HCT116 (cell line): ENCODE measurements around the gene CHRNB1. TPM values are rescaled to one million over a fixed set of nuclear protein-coding genes. Genes with fewer than 3 reads are reported as not detected.

Source experiments
- ATAC-seq: fragments of 200-7000 bp; cut with Tn5 transposase; 2 replicates; pipeline ENCODE4 v1.9.1; 2020; ENCODE audit warnings: mild to moderate bottlenecking, moderate library complexity
- BruUV-seq: library from RNA; stranded (reverse); fragments of 400-500 nt; replicated peaks from 2 replicates; lab custom pipeline; 2021; lab: Mats Ljungman, UMichigan
- CTCF ChIA-PET: fragments of 300-600 bp; sonication (Branson Sonifier 250); formaldehyde crosslinking; loops from one replicate; lab custom pipeline; 2021; ENCODE audit warnings: antibody characterized with exemption; lab: Charles Lee
- POLR2A ChIA-PET: fragments of 300-600, 350-600 bp; sonication (Branson Sonifier 250); formaldehyde crosslinking; loops from one replicate; lab custom pipeline; 2021; ENCODE audit warnings: antibody characterized with exemption; lab: Charles Lee
- RAD21 ChIA-PET, 2 experiments: fragments of 300-600 bp; sonication (Branson Sonifier 250); formaldehyde crosslinking; loops; one replicate each; lab custom pipeline; 2023; ENCODE audit warnings: low total read pairs in 2 of 2; ENCODE audit not compliant: uncharacterized antibody in 2 of 2, unreplicated experiment in 2 of 2, low non-redundant PET in 1 of 2; lab: Charles Lee
- DNase-seq: peaks from one replicate; pipeline ENCODE4 v3.0.0-alpha.2; 2010; ENCODE audit warnings: low read depth, low spot score
- H2AFZ ChIP-seq: fragments of 200-600 bp; shearing (Covaris generic), sonication (generic); 2 replicates; pipeline ENCODE4 v1.6.1; 2017; ENCODE audit warnings: low read depth, mixed run types, mixed read lengths, antibody characterized with exemption, low read length; ENCODE audit not compliant: poor library complexity, severe bottlenecking
- H3K27ac ChIP-seq: 2 replicates; pipeline ENCODE4 v1.5.1; 2012; ENCODE audit warnings: low read depth, low read length
- H3K27me3 ChIP-seq: fragments of 200-600 bp; sonication (generic); 2 replicates; pipeline ENCODE4 v1.6.1; 2016; ENCODE audit warnings: mixed run types, low read length, mixed read lengths; ENCODE audit not compliant: insufficient read depth
- H3K36me3 ChIP-seq, 2 experiments: fragments of 200-500 bp in 1 of 2; fragments of 200-600 bp in 1 of 2; sonication (Bioruptor generic) in 1 of 2; sonication (generic) in 1 of 2; 2 replicates each; pipeline versions ENCODE4 v1.5.1 to v1.6.1; 2014 to 2016; ENCODE audit warnings: low read length in 2 of 2, inconsistent platforms in 1 of 2, mixed read lengths in 1 of 2, mixed run types in 1 of 2; ENCODE audit not compliant: insufficient read depth in 2 of 2, control insufficient read depth in 1 of 2
- H3K4me1 ChIP-seq, 2 experiments: fragments of 200-600 bp in 1 of 2; sonication (generic) in 1 of 2; 2 replicates each; pipeline versions ENCODE4 v1.5.1 to v1.6.1; 2012 to 2017; ENCODE audit warnings: low read length in 2 of 2, inconsistent platforms in 1 of 2, mild to moderate bottlenecking in 1 of 2, mixed read lengths in 1 of 2, mixed run types in 1 of 2, moderate library complexity in 1 of 2; ENCODE audit not compliant: insufficient read depth in 2 of 2, control insufficient read depth in 1 of 2
- H3K4me2 ChIP-seq: fragments of 200-600 bp; sonication (generic); 2 replicates; pipeline ENCODE4 v1.6.1; 2017; ENCODE audit warnings: mixed run types, low read length, mixed read lengths
- H3K4me3 ChIP-seq, 2 experiments: fragments of 200-600 bp in 1 of 2; sonication (generic) in 1 of 2; replicated peaks in 1 of 2; 2 replicates each; pipeline ENCODE4 v1.5.1; 2011 to 2016; ENCODE audit warnings: low read length in 2 of 2, control low read depth in 1 of 2, low read depth in 1 of 2, mild to moderate bottlenecking in 1 of 2, mixed read lengths in 1 of 2, mixed run types in 1 of 2
- H3K79me2 ChIP-seq: fragments of 200-600 bp; sonication (generic); 2 replicates; pipeline ENCODE4 v1.6.1; 2017; ENCODE audit warnings: mild to moderate bottlenecking, mixed run types, low read length, moderate library complexity, mixed read lengths; ENCODE audit not compliant: insufficient read depth
- H3K9ac ChIP-seq: fragments of 200-600 bp; sonication (generic); 2 replicates; pipeline ENCODE4 v1.6.1; 2016; ENCODE audit warnings: low read length, mixed read lengths
- H3K9me2 ChIP-seq: fragments of 200-600 bp; sonication (generic), shearing (Covaris generic); 2 replicates; pipeline ENCODE4 v1.6.1; 2017; ENCODE audit warnings: mixed run types, mild to moderate bottlenecking, moderate library complexity; ENCODE audit not compliant: insufficient read depth
- H3K9me3 ChIP-seq, 2 experiments: fragments of 200-500 bp in 1 of 2; fragments of 200-600 bp in 1 of 2; sonication (Bioruptor generic) in 1 of 2; sonication (generic) in 1 of 2; 2 replicates each; pipeline ENCODE4 v1.6.1; 2014 to 2017; ENCODE audit warnings: low read length in 2 of 2, mixed read lengths in 2 of 2, inconsistent platforms in 1 of 2, low read depth in 1 of 2, mild to moderate bottlenecking in 1 of 2, mixed run types in 1 of 2, moderate library complexity in 1 of 2; ENCODE audit not compliant: control insufficient read depth in 1 of 2, insufficient read depth in 1 of 2
- H4K20me1 ChIP-seq: fragments of 200-600 bp; sonication (generic), shearing (Covaris generic); 2 replicates; pipeline ENCODE4 v1.6.1; 2017; ENCODE audit warnings: mixed run types, mild to moderate bottlenecking, moderate library complexity; ENCODE audit not compliant: insufficient read depth
- ATF3 ChIP-seq: IDR thresholded peaks from 2 replicates; pipeline ENCODE4 v1.6.1; 2012
- CBX3 ChIP-seq: IDR thresholded peaks from 2 replicates; pipeline ENCODE4 v1.6.1; 2012; ENCODE audit warnings: low read depth
- CEBPB ChIP-seq: IDR thresholded peaks from 2 replicates; pipeline ENCODE4 v1.6.1; 2012; ENCODE audit warnings: low read depth
- EGR1 ChIP-seq: IDR thresholded peaks from 2 replicates; pipeline ENCODE4 v1.6.1; 2012; ENCODE audit warnings: low read depth
- ELF1 ChIP-seq: IDR thresholded peaks from 2 replicates; pipeline ENCODE4 v1.6.1; 2012; ENCODE audit warnings: low read depth, borderline replicate concordance
- EZH2phosphoT487 ChIP-seq: fragments of 200-600 bp; IDR thresholded peaks from 2 replicates; pipeline ENCODE4 v1.6.1; 2018; ENCODE audit warnings: antibody characterized with exemption, borderline replicate concordance
- FOSL1 ChIP-seq: IDR thresholded peaks from 2 replicates; pipeline ENCODE4 v1.6.1; 2012; ENCODE audit warnings: low read depth
- JUND ChIP-seq: IDR thresholded peaks from 2 replicates; pipeline ENCODE4 v1.6.1; 2012
- POLR2A ChIP-seq: IDR thresholded peaks from 2 replicates; pipeline ENCODE4 v1.7.0; 2011; ENCODE audit warnings: borderline replicate concordance; ENCODE audit not compliant: insufficient read depth, insufficient read length; ENCODE audit errors: extremely low read depth
- POLR2AphosphoS5 ChIP-seq: IDR thresholded peaks from 2 replicates; pipeline ENCODE4 v1.6.1; 2011; ENCODE audit warnings: mild to moderate bottlenecking, low read depth, low read length, moderate library complexity
- RAD21 ChIP-seq: IDR thresholded peaks from 2 replicates; pipeline ENCODE4 v1.6.1; 2012; ENCODE audit warnings: low read depth, mild to moderate bottlenecking
- SP1 ChIP-seq: IDR thresholded peaks from 2 replicates; pipeline ENCODE4 v1.6.1; 2012; ENCODE audit warnings: low read depth
- TCF7L2 ChIP-seq: IDR thresholded peaks from 2 replicates; pipeline ENCODE4 v1.7.0; 2011; ENCODE audit warnings: borderline replicate concordance, inconsistent platforms; ENCODE audit not compliant: insufficient read depth, insufficient read length; ENCODE audit errors: extremely low read depth
- YY1 ChIP-seq: IDR thresholded peaks from 2 replicates; pipeline ENCODE4 v1.6.1; 2011; ENCODE audit warnings: low read length, low read depth, moderate library complexity, mild to moderate bottlenecking; ENCODE audit not compliant: insufficient replicate concordance; ENCODE audit errors: extremely low read depth
- ZBTB33 ChIP-seq: IDR thresholded peaks from 2 replicates; pipeline ENCODE4 v1.6.1; 2011; ENCODE audit warnings: mild to moderate bottlenecking, low read length, moderate library complexity; ENCODE audit not compliant: insufficient replicate concordance; ENCODE audit errors: extremely low read depth
- ZFX ChIP-seq: fragments of 450-650 bp; IDR thresholded peaks from 2 replicates; pipeline ENCODE4 v1.6.1; 2017
- intact Hi-C: fragments of 100-400 bp; cut with micrococcal nuclease; formaldehyde crosslinking; loops from 2 replicates; pipeline ENCODE4 v1.10.0; 2022
- total RNA-seq: library from RNA; stranded (reverse); gene quantifications from one replicate; pipeline ENCODE4 v1.2.1, GENCODE V29; 2021; ENCODE audit not compliant: unreplicated experiment
- TF ChIP-seq, protein P1 (sequence below): IDR thresholded peaks from 2 replicates; pipeline ENCODE4 v1.6.1; 2012; ENCODE audit warnings: low read depth

The CHRNB1 gene
- total RNA-seq, 1 experiment from 2014 or later, result 10.4 TPM

- ChIA-PET CTCF (no interaction called here), RAD21 (no interaction called here)
Observed at GRCh38 chr17:7499161-7499560, 54.3 kb downstream of the CHRNB1 start.

More at GRCh38 chr17:7499161-7499560, 54.3 kb downstream of the CHRNB1 start:
- Histone ChIP-seq H3K79me2 (peaks cover 81% of the 10 kb centered on the region), H3K36me3 (peaks cover 71 to 83% of the 10 kb centered on the region in 2 experiments), H3K9me2 (no peaks in the 10 kb centered on the region), H3K4me1 (no peaks in the 10 kb centered on the region), H3K4me2 (no peak overlapping the region), H3K9me3 (no peaks in the 10 kb centered on the region), H4K20me1 (peaks cover 3% of the 10 kb centered on the region; the same call in 1 of the 2 replicates), H2AFZ (no peak overlapping the region), H3K27ac (no peak overlapping the region), H3K27me3 (no peaks in the 10 kb centered on the region), H3K4me3 (no peak overlapping the region), H3K9ac (no peak overlapping the region)
- DNase-seq, result no peak
- ATAC-seq, result no peak
- intact Hi-C loops, result no loop called here
- TF ChIP-seq POLR2AphosphoS5 (no peak), EZH2phosphoT487 (no peak), YY1 (no peak), EGR1 (no peak), RAD21 (no peak), SP1 (no peak), ELF1 (no peak), ZBTB33 (no peak), ZFX (no peak), CBX3 (no peak), POLR2A (no peak), FOSL1 (no peak), JUND (no peak), ATF3 (no peak), TCF7L2 (no peak), CEBPB (no peak)
- TF ChIP-seq, protein P1, sequence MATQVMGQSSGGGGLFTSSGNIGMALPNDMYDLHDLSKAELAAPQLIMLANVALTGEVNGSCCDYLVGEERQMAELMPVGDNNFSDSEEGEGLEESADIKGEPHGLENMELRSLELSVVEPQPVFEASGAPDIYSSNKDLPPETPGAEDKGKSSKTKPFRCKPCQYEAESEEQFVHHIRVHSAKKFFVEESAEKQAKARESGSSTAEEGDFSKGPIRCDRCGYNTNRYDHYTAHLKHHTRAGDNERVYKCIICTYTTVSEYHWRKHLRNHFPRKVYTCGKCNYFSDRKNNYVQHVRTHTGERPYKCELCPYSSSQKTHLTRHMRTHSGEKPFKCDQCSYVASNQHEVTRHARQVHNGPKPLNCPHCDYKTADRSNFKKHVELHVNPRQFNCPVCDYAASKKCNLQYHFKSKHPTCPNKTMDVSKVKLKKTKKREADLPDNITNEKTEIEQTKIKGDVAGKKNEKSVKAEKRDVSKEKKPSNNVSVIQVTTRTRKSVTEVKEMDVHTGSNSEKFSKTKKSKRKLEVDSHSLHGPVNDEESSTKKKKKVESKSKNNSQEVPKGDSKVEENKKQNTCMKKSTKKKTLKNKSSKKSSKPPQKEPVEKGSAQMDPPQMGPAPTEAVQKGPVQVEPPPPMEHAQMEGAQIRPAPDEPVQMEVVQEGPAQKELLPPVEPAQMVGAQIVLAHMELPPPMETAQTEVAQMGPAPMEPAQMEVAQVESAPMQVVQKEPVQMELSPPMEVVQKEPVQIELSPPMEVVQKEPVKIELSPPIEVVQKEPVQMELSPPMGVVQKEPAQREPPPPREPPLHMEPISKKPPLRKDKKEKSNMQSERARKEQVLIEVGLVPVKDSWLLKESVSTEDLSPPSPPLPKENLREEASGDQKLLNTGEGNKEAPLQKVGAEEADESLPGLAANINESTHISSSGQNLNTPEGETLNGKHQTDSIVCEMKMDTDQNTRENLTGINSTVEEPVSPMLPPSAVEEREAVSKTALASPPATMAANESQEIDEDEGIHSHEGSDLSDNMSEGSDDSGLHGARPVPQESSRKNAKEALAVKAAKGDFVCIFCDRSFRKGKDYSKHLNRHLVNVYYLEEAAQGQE, result no peak
- POLR2A ChIA-PET, result no interaction called here
- no TSS peak for BruUV-seq
